GM12878 (cell line): Measurements from ENCODE around the gene OR9Q2. TPM values are rescaled to one million over a fixed set of nuclear protein-coding genes. Genes with fewer than 3 reads are reported as not detected.

Experiments
- ATAC-seq: fragments of 200-7000 bp; cut with Tn5 transposase; 3 replicates; pipeline ENCODE4 v1.9.1; 2020; ENCODE audit warnings: mild to moderate bottlenecking, moderate library complexity
- BruUV-seq: library from RNA; stranded (reverse); fragments of 400-500 nt; replicated peaks from 2 replicates; lab custom pipeline; 2021; lab: Mats Ljungman, UMichigan
- CTCF ChIA-PET: fragments of 300-600 bp; sonication (Branson Sonifier 250); formaldehyde crosslinking; extraction: SDS; loops from one replicate; lab custom pipeline; 2021; ENCODE audit warnings: inconsistent platforms; lab: Yijun Ruan, JAX
- POLR2A ChIA-PET: fragments of 350-600 bp; formaldehyde crosslinking; extraction: SDS; loops from one replicate; lab custom pipeline; 2021; ENCODE audit warnings: inconsistent platforms; lab: Charles Lee
- RAD21 ChIA-PET: fragments of 300-600 bp; sonication (Branson Sonifier 250); formaldehyde crosslinking; loops from one replicate; lab custom pipeline; 2023; ENCODE audit warnings: antibody characterized with exemption; ENCODE audit not compliant: unreplicated experiment; lab: Charles Lee
- SMC1A ChIA-PET: fragments of 300-600 bp; sonication (Branson Sonifier 250); formaldehyde crosslinking; loops from one replicate; lab custom pipeline; 2023; ENCODE audit not compliant: unreplicated experiment, uncharacterized antibody; lab: Charles Lee
- DNase-seq: peaks from one replicate; pipeline ENCODE4 v3.0.0-alpha.2; 2011; ENCODE audit warnings: low read depth, low spot score
- FAIRE-seq: peaks from 3 replicates; lab custom pipeline; 2011; peaks lifted over from hg19 to GRCh38; lab: Jason Lieb, UNC
- H2AFZ ChIP-seq: 2 replicates; pipeline ENCODE4 v1.6.0; 2011; ENCODE audit warnings: low read depth, low read length, control low read depth; ENCODE audit not compliant: control insufficient read depth
- H3K27ac ChIP-seq: 2 replicates; pipeline ENCODE4 v1.5.1; 2011; ENCODE audit warnings: control low read depth; ENCODE audit not compliant: control insufficient read depth, insufficient read depth
- H3K27me3 ChIP-seq, 2 experiments: replicated peaks in 1 of 2; 2 replicates each; pipeline versions ENCODE4 v1.6.0 to v1.6.1; 2011; ENCODE audit warnings: low read length in 1 of 2; ENCODE audit not compliant: control insufficient read depth in 2 of 2, insufficient read depth in 2 of 2
- H3K36me3 ChIP-seq, 2 experiments: 2 replicates each; pipeline ENCODE4 v1.5.1; 2011; ENCODE audit warnings: low read length in 1 of 2; ENCODE audit not compliant: control insufficient read depth in 2 of 2, insufficient read depth in 2 of 2
- H3K4me1 ChIP-seq: 2 replicates; pipeline ENCODE4 v1.6.1; 2011; ENCODE audit warnings: mild to moderate bottlenecking, low read length, moderate library complexity, mixed read lengths; ENCODE audit not compliant: control insufficient read depth, insufficient read depth
- H3K4me2 ChIP-seq: 2 replicates; pipeline ENCODE4 v1.6.0; 2011; ENCODE audit warnings: control low read depth; ENCODE audit not compliant: control insufficient read depth, insufficient read depth
- H3K4me3 ChIP-seq: fragments of 200-600 bp; sonication (generic); 2 replicates; pipeline ENCODE4 v1.5.1; 2016
- H3K79me2 ChIP-seq: 2 replicates; pipeline ENCODE4 v1.6.0; 2011; ENCODE audit warnings: low read length; ENCODE audit not compliant: control insufficient read depth, insufficient read depth
- H3K9ac ChIP-seq: 2 replicates; pipeline ENCODE4 v1.8.0; 2011; ENCODE audit warnings: low read length, control low read depth, mixed read lengths; ENCODE audit not compliant: control insufficient read depth, insufficient read depth
- H3K9me3 ChIP-seq: replicated peaks from 3 replicates; pipeline ENCODE4 v1.5.1; 2011; ENCODE audit warnings: mild to moderate bottlenecking, low read length; ENCODE audit not compliant: control insufficient read depth, insufficient read depth
- H4K20me1 ChIP-seq: 2 replicates; pipeline ENCODE4 v1.6.0; 2011; ENCODE audit not compliant: control insufficient read depth, insufficient read depth
- BACH1 ChIP-seq: fragments of 450-650 bp; IDR thresholded peaks from 2 replicates; pipeline ENCODE4 v1.6.1; 2017; ENCODE audit warnings: mild to moderate bottlenecking, borderline replicate concordance
- BCL11A ChIP-seq: IDR thresholded peaks from 2 replicates; pipeline ENCODE4 v1.6.1; 2011; ENCODE audit warnings: low read depth, low read length
- EGR1 ChIP-seq, 2 experiments: IDR thresholded peaks; 1 replicate in 1 of 2; 2 replicates in 1 of 2; pipeline ENCODE4 v1.6.1; 2011 to 2012; ENCODE audit warnings: low read depth in 2 of 2, low read length in 2 of 2, borderline replicate concordance in 1 of 2, mild to moderate bottlenecking in 1 of 2, moderate library complexity in 1 of 2
- JUNB ChIP-seq: IDR thresholded peaks from 2 replicates; pipeline ENCODE4 v1.6.1; 2016; ENCODE audit warnings: antibody characterized with exemption, mild to moderate bottlenecking
- NFIC ChIP-seq: IDR thresholded peaks from 2 replicates; pipeline ENCODE4 v1.6.1; 2012; ENCODE audit warnings: low read depth, mild to moderate bottlenecking, inconsistent platforms, low read length, moderate library complexity
- NRF1 ChIP-seq: conservative IDR thresholded peaks from 2 replicates; pipeline ENCODE4 v1.6.1; 2011; ENCODE audit warnings: mild to moderate bottlenecking, low read depth, low read length, improper control_type of control experiment
- SMC3 ChIP-seq: IDR thresholded peaks from 2 replicates; pipeline ENCODE4 v1.6.1; 2011; ENCODE audit warnings: low read length, improper control_type of control experiment, borderline replicate concordance
- TCF3 ChIP-seq: IDR thresholded peaks from 2 replicates; pipeline ENCODE4 v1.6.1; 2012; ENCODE audit warnings: low read depth, mild to moderate bottlenecking, low read length, borderline replicate concordance; ENCODE audit not compliant: insufficient read depth
- WRNIP1 ChIP-seq: IDR thresholded peaks from 2 replicates; pipeline ENCODE4 v1.6.1; 2011; ENCODE audit warnings: low read depth, low read length, improper control_type of control experiment, borderline replicate concordance
- ZNF384 ChIP-seq: IDR thresholded peaks from 2 replicates; pipeline ENCODE4 v1.6.1; 2012; ENCODE audit warnings: low read depth, mild to moderate bottlenecking, low read length, improper control_type of control experiment, borderline replicate concordance
- ZNF622 ChIP-seq: fragments of 450-650 bp; IDR thresholded peaks from 2 replicates; pipeline ENCODE4 v1.6.1; 2017; ENCODE audit warnings: mild to moderate bottlenecking, inconsistent platforms
- WGBS: methylation state at CpG from one replicate; pipeline ENCODE4 v1.1.6; 2016; ENCODE audit warnings: low lambda C conversion rate; ENCODE audit not compliant: insufficient replicate concordance, insufficient coverage; ENCODE audit errors: missing lambda C conversion rate; 5-methylcytosine and 5-hydroxymethylcytosine counted together
- in situ Hi-C: fragments of 300-500 bp; cut with MboI; formaldehyde crosslinking; loops from 9 replicates; pipeline ENCODE4 v1.14.3; 2018; ENCODE audit warnings: mixed read lengths
- intact Hi-C: fragments of 100-400 bp; cut with micrococcal nuclease; formaldehyde crosslinking; loops from one replicate; pipeline ENCODE4 v1.14.2; 2022; ENCODE audit not compliant: unreplicated experiment
- polyA plus RNA-seq, 11 experiments: library from polyadenylated mRNA; depleted of rRNA in 4 of 11; unstranded in 6 of 11; stranded (reverse) in 5 of 11; fragments of >200 nt; fragmentation: Nextera tagmentation in 4 of 11; fragmentation: Illumina TruSeq in 1 of 11; extraction: Ambion mirVana in 4 of 11; extraction: Trizol in 1 of 11; gene quantifications; 1 replicate in 1 of 11; 2 replicates in 10 of 11; pipeline versions ENCODE4 v1.2.1 to v1.2.3, GENCODE V29; 2011 to 2016; ENCODE audit warnings: inconsistent platforms in 2 of 11, missing spikeins in 2 of 11, low read depth in 1 of 11
- total RNA-seq, 4 experiments: library from RNA; depleted of rRNA in 3 of 4; stranded (reverse); fragments of >200 nt in 3 of 4; fragmentation: Illumina TruSeq in 1 of 4; extraction: Trizol in 1 of 4; gene quantifications; 2 replicates each; pipeline versions ENCODE4 v1.2.1 to v1.2.3, GENCODE V29; 2013 to 2021
- TF ChIP-seq, protein P1 (sequence below): fragments of 150-350 bp; IDR thresholded peaks from 2 replicates; pipeline ENCODE4 v1.6.1; 2014; ENCODE audit warnings: mild to moderate bottlenecking, low read depth, low read length
- TF ChIP-seq, protein P2 (sequence below): fragments of 450-650 bp; IDR thresholded peaks from 2 replicates; pipeline ENCODE4 v1.6.1; 2017; ENCODE audit warnings: mild to moderate bottlenecking, low read depth, inconsistent platforms; ENCODE audit not compliant: poor library complexity, severe bottlenecking
- TF ChIP-seq, protein P3 (sequence below): fragments of 450-650 bp; IDR thresholded peaks from 2 replicates; pipeline ENCODE4 v1.6.1; 2017; ENCODE audit warnings: mild to moderate bottlenecking
- TF ChIP-seq, protein P4 (sequence below): IDR thresholded peaks from 2 replicates; pipeline ENCODE4 v1.6.1; 2011; ENCODE audit warnings: borderline replicate concordance, low read depth, mild to moderate bottlenecking, moderate library complexity, low read length; ENCODE audit not compliant: insufficient read depth, poor library complexity, severe bottlenecking
- TF ChIP-seq, protein P5 (sequence below): IDR thresholded peaks from 2 replicates; pipeline ENCODE4 v1.6.1; 2011; ENCODE audit warnings: low read depth, mild to moderate bottlenecking, low read length, moderate library complexity, borderline replicate concordance; ENCODE audit errors: extremely low read depth

The OR9Q2 gene
- total and polyA plus RNA-seq, 10 of the 15 experiments (the other 5 are each of a cell fraction or from before 2014, with no cell fraction given) = 0.05 TPM; not detected in 9

DNA sequence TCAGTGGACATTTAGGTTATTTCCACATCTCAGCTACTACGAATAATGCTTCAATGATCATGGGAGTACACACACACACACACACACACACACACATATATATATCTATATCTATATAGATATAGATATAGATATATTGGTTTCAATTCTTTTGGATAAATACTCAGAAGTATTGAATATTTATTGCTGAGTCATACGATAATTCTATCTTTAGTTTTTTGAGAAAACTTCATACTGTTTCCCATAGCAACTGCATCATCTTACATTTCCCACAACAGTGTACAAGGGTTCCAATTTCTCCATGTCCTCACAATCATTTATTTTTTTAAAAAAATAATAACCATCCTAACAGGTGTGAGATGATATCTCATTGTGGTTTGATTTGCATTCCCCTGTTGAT, 7.1 kb downstream of the OR9Q2 start (continued):
- TF ChIP-seq, protein P1, sequence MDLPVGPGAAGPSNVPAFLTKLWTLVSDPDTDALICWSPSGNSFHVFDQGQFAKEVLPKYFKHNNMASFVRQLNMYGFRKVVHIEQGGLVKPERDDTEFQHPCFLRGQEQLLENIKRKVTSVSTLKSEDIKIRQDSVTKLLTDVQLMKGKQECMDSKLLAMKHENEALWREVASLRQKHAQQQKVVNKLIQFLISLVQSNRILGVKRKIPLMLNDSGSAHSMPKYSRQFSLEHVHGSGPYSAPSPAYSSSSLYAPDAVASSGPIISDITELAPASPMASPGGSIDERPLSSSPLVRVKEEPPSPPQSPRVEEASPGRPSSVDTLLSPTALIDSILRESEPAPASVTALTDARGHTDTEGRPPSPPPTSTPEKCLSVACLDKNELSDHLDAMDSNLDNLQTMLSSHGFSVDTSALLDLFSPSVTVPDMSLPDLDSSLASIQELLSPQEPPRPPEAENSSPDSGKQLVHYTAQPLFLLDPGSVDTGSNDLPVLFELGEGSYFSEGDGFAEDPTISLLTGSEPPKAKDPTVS = no peak
- TF ChIP-seq NRF1 = no peak

DNA sequence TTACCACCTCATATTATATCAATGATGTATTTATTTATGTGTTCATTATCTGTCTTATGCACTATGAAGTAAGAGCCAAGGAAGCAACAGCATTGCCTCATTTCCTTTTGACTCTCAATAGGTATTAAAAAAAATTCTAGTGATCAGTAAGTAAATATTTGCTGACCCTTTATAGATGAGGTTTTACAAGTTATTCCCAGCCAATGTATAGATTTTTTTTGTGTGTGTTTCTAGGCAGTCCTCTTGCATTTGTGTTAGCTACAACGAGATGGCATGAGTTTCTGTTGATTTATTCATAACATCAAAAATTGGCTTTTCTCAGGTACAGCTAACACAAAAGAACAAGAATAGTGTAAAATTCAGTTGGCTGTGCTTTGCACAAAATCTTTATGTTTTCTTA, 10.4 kb downstream of the OR9Q2 start:
- ChIA-PET SMC1A (no interaction called here), RAD21 (no interaction called here), POLR2A (no interaction called here), CTCF (no interaction called here)
- FAIRE-seq (no peak), ATAC-seq (no peak), DNase-seq (no peak)
- H3K9me3 ChIP-seq = no peaks in the 10 kb centered on the region
- in situ Hi-C loops (no loop called here), intact Hi-C loops (no loop called here)
- no TSS peak for BruUV-seq
- no peaks in the 10 kb centered on the region for H3K27me3 ChIP-seq
- H3K4me2 ChIP-seq = no peak overlapping the region
- H2AFZ ChIP-seq = no peak overlapping the region
- H3K36me3 ChIP-seq = no peaks in the 10 kb centered on the region
- H3K4me1 ChIP-seq = no peaks in the 10 kb centered on the region
- no peak overlapping the region for H3K9ac ChIP-seq
- H3K27ac ChIP-seq = no peak overlapping the region
- H3K4me3 ChIP-seq = no peak overlapping the region
- H4K20me1 ChIP-seq = no peaks in the 10 kb centered on the region
- H3K79me2 ChIP-seq = no peaks in the 10 kb centered on the region
- 0% methylated on average over 1 of the region's 1 CpG for WGBS
- TF ChIP-seq SMC3 (no peak), BCL11A (no peak), ZNF384 (no peak), TCF3 (no peak), NFIC (no peak), ZNF622 (no peak), BACH1 (no peak), WRNIP1 (no peak), JUNB (no peak), EGR1 (IDR thresholded peaks at IDR 0.05; ENCODE audit: borderline replicate concordance in 1 of 2, low read depth in 2 of 2, low read length in 2 of 2) (no peak)
- TF ChIP-seq, protein P2, sequence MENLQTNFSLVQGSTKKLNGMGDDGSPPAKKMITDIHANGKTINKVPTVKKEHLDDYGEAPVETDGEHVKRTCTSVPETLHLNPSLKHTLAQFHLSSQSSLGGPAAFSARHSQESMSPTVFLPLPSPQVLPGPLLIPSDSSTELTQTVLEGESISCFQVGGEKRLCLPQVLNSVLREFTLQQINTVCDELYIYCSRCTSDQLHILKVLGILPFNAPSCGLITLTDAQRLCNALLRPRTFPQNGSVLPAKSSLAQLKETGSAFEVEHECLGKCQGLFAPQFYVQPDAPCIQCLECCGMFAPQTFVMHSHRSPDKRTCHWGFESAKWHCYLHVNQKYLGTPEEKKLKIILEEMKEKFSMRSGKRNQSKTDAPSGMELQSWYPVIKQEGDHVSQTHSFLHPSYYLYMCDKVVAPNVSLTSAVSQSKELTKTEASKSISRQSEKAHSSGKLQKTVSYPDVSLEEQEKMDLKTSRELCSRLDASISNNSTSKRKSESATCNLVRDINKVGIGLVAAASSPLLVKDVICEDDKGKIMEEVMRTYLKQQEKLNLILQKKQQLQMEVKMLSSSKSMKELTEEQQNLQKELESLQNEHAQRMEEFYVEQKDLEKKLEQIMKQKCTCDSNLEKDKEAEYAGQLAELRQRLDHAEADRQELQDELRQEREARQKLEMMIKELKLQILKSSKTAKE = no peak
- TF ChIP-seq, protein P3, sequence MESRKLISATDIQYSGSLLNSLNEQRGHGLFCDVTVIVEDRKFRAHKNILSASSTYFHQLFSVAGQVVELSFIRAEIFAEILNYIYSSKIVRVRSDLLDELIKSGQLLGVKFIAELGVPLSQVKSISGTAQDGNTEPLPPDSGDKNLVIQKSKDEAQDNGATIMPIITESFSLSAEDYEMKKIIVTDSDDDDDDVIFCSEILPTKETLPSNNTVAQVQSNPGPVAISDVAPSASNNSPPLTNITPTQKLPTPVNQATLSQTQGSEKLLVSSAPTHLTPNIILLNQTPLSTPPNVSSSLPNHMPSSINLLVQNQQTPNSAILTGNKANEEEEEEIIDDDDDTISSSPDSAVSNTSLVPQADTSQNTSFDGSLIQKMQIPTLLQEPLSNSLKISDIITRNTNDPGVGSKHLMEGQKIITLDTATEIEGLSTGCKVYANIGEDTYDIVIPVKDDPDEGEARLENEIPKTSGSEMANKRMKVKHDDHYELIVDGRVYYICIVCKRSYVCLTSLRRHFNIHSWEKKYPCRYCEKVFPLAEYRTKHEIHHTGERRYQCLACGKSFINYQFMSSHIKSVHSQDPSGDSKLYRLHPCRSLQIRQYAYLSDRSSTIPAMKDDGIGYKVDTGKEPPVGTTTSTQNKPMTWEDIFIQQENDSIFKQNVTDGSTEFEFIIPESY = no peak
- TF ChIP-seq, protein P4, sequence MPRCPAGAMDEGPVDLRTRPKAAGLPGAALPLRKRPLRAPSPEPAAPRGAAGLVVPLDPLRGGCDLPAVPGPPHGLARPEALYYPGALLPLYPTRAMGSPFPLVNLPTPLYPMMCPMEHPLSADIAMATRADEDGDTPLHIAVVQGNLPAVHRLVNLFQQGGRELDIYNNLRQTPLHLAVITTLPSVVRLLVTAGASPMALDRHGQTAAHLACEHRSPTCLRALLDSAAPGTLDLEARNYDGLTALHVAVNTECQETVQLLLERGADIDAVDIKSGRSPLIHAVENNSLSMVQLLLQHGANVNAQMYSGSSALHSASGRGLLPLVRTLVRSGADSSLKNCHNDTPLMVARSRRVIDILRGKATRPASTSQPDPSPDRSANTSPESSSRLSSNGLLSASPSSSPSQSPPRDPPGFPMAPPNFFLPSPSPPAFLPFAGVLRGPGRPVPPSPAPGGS = no peak
- TF ChIP-seq, protein P5, sequence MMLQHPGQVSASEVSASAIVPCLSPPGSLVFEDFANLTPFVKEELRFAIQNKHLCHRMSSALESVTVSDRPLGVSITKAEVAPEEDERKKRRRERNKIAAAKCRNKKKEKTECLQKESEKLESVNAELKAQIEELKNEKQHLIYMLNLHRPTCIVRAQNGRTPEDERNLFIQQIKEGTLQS = no peak
